NCI-H82 (cell line): ENCODE measurements around the gene RALGAPA2.
A peak's percentile ranks its signal among the peaks of the same experiment; 100 is the strongest.

Experiments used
- DNase-seq: peaks from one replicate; lab custom pipeline; 2025; lab: John Stamatoyannopoulos, UW

RALGAPA2 gene

DNA sequence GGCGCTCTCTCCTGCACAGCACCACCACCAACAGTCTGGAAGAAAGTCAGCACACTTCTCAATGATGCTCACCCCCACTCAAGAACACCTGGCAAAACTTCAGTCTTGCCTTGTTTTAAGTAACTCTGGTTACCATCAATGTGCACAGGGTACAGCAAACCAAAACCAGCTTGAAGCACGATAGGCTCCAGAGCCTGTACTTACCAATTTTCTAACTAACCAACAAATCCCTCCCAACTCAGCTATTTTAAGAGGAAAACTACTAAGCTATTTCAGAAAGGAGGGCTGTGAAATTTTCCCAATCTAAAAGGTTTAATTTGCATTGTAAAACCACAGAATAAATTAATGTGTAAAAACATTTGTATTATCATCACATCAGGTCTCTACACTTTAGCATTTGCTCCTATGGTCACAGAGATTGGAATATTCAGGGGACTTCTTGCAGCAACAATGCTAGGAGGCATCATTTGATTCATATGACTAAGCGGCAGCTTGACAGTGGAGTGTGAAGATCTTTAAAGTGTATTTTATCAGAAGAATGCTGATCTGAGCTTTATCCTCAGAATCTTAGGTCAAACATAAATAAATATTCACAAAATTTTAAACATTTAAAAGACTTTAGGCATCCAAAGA lies 82.8 kb downstream of the RALGAPA2 start:
- no peak for DNase-seq

DNA sequence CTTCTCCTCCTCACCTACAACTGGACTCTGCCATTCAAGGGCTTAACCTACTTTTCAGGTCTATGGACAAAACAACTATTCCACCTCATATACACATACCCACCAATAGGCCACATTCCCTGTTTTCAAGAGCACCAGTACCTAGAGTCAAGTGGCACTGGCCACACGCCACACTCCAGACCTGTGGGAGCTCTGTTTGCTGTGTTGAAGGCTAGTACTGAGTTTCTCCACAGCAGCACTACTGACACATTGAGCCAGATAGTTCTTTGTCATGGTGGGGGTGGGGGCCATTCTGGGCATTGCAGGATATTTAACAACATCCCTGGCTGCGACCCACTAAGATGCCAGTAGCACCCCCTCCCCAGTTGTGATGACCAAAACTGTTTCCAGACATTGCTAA lies 84.1 kb downstream of the RALGAPA2 start:
- no peak for DNase-seq

DNA sequence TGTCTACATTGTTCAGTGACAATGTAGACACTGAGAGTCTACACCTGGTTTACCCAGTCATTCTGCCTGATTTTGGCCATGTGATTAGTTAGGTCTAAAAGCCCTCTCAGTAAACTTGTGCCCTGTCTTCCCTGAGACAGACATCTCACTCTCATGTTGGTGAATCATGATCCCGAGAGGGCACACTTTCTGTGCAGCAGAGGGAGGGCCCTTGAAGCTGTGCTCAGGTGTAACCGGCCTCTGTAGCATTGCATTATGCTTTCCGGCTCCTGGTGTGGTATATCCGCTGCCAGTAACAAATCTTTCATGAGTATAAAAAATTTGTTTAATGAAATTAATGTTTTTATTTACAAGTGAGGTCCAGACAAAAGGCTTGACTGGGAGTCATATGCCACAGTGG lies 85.0 kb downstream of the RALGAPA2 start:
- DNase-seq: no peak

DNA sequence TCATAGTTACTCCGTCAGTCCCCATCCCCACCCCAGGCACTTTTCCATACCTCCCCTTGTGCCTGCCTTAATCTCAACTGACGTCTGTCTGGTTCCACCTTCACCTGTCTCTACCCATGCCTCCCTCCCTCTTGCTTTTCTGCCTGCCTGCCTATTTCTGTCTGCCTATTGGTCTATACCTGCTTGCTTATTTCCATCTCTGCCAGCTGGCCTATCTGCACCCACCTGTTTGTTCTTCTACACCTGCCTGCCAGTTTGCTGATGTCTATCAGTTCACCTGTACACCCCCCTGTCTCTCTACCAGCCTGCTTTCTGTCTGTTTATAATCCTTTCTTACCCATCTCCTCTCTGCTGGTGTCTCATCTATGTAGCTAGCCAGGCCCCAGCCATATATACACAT lies 87.5 kb downstream of the RALGAPA2 start:
- DNase-seq: no peak

DNA sequence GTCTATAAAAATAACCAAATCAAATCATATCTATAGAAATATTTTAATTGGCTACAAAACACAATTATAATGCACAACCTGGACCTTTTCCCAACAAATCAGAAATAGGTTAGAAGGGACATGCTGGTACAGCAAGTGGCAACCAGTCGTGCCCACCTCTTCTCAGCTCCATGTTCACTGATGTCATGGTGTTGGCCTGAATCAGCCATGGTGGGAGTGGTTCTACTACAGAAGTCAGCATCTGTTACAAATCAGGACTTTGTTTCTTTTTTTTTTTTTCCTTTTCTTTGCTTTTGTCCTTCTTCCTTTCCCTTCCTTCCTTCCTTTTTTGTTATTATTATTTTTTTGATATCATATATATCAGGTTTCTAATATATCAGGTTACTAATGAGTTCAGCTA lies 91.2 kb downstream of the RALGAPA2 start:
- no peak for DNase-seq

DNA sequence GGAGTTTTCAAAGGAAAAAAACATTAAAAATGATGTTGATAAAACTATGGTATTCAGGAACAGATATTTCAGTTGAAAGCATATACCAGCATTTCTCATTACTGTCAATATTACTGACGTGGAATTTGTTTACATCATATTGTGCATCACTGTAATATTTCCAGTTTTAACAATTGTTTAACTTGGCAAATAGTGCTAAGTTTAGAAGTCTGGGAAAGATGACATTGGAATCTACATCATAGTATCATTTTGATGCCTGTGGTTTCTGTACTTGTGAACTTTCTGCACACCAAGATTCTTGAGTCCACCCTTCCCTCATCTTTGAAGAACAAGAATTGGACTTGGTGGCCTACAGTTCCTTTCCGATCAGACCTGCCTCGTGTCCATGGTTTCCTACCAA lies 98.1 kb downstream of the RALGAPA2 start:
- no peak for DNase-seq

DNA sequence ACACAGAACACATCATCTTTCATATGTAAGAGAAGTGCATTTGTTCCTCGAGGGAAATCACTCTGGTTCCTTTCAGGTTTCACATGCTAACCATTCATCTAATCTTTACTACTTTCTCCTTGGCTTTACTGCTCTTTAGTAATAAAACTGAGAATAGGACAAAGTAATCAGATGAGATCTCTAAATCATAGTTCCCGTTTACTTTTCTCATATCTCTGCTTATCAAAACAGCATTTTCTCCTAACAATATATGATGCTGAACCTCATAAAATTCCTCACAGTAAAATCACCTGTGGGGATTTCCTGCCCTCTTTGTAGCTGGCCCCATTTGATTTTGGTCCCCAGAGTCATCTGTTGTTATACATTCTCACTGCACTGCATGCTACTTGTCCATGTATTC lies 100.2 kb downstream of the RALGAPA2 start:
- DNase-seq: no peak

DNA sequence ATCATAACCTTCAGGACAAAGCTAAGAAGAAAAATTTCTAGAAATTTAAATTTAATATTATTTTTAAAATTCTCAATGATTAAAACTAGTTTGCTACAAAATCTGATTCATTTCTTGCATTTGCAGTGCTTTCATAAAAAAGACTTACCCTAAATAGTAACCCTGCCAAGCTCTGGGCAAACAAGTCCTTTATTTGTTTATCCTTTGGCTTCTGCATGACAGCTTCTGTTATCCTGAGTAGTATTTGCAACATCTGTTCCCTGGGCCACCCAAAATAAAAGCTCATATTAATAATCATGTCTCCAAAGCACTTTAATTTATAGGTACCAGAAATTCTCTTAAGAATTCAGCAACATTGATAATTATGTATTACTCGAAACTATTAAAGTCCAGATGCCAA lies 101.3 kb downstream of the RALGAPA2 start:
- DNase-seq: no peak

DNA sequence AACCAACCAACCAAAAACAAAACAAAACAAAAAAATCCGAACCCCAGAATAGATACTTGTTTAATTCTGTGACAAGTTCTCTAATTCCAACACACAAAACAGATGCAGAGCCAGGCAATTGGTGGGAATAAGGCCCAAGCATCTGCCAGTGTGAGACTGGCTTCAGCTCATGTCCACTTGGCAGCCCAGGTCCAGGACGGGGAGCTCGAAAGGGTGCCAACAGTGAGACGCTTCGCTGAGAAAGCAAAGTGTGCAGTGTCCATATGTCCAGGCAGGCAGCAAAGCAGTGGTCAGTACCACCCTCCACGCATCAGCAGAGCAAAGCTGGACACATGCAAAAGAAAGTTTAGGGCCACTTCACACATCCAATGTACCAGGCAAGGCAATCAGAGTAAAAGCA lies 102.9 kb downstream of the RALGAPA2 start:
- no peak for DNase-seq

DNA sequence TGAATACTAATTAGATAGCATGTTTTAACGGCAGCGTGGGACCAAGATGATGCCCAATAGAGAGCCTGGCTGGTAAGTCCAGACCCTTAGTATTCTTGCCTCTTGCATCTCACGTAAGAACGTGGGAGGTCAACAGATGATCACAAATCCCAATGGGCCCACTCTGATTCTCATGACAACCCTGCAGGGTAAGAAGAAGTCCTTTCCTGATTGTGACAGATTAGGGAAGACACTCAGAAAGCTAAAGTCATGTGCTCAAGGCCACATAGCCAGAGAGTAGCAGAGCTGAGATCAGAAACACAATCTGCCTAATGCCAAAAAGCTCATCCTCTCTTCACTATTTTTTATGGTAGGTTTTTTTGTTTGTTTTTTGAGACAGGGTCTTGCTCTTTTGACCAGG lies 103.8 kb downstream of the RALGAPA2 start:
- no peak for DNase-seq

DNA sequence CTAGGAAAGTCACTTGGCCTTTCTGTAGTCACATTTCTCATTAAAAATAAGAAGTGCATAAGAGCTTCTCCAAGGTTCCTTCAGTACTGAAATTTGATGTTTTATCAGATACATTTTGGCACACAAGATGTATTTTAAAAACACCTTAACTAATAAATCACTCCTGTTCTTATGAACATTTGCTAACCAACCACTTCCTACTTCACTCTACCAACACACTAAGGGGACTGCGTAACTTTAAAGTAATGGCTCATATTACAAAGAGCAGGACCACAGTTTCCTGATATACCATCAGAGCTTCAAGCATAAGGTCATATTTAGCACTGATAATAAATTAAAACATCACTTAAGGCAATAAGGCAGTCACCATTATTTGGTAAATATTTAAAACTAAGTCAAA lies 104.4 kb downstream of the RALGAPA2 start:
- no peak for DNase-seq

DNA sequence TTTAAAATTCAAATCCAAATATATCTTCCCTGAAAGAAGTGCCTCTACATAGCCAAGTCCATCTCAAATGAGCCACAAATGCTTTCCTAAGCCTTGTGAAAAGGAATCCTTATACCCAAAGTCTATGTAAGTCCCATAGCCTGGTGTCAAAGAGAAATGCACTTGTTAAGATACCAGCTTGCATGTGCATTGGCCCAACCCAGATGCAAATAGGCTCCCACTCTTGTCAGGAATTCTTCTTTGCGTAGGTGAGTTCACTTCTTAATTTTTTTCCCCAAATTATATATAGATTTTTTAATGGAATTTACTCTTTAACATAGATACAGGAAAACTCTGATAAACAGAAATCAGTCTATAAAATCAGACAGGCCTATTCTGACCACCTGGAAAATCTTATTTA lies 105.6 kb downstream of the RALGAPA2 start:
- DNase-seq: no peak

DNA sequence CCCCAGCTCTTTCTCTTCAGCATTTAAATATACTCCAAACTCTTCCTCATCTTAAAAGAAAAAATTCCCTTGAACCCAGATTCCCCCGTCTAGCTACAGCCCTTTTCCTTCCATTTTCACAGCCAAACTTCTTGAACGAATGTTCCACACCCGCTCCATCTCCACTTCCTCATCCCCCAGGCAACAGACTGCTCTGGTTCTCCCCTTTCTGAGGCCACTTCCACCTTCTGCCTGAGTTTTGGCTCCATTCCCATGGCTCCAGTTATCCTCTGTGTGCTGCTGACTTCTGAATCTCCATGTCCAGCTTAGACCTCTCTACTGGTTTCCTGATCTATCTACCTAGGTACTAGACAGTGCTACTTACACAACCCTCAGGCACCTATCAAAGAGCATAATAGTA lies 106.4 kb downstream of the RALGAPA2 start:
- no peak for DNase-seq

DNA sequence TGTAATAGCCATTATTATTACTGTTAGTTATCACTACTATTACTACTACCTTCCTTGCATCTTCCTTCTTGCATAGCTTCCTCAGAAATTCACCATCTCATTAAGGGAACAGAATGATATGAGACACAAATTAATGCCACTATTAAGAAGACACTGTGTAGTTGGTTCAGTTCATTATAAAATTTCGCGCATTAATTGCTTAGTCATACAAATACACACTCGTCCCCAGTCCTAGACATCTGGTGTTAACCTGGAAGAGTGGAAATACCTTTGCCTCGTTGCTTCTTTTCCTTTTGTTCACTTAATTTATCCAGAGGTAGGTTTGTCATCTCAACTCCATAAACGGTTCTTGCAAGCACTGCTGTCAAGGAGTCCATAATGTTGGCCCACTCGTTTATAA lies 107.5 kb downstream of the RALGAPA2 start:
- no peak for DNase-seq

DNA sequence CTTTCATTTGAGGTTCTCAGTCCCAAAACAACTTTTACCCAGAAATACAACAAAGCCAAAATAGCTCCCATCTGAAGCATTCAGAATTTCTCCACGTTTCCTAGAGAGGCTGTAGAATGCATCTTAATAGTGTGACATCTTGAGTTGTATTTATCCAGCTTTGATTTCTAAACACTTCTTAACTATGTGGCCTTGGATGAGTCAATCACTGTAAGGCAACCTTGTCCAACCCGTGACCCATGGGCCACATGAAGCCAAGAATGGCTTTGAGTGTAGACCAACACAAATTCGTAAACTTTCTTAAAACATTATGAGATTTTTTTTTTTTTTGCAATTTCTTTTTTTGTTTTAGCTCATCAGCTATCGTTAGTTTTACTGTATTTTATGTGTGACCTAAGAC lies 108.1 kb downstream of the RALGAPA2 start:
- no peak for DNase-seq

DNA sequence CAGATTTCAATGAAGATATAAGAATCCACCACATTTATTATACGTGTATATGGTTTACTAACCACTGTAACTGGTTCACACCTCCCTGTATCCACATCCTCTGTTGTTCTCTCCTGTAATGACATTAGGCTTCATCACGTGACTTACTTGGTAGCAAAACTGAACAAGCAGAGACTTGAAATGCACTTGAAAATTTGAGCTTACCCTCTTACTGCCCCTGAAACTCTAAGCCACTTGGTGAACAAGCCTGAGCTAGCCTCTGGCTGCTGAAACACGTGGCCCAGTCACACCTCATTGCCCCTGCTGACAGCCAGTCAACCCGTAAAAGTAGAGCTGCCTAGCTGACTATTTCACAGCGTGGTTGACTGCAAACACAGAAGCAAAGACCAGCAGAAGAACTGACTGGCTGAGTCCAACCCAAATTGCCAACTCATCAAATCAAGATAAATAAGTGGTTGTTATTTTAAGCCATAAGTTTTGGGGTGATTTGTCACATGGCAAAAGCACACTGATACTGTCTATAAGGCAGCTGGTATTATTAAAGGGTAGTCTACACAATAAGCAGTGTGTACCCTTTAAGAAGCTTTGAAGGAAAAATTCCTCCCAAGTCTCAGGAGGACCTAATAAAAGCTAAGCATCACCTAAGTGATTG lies 109.0 kb downstream of the RALGAPA2 start:
- peak; percentile 48 for DNase-seq

DNA sequence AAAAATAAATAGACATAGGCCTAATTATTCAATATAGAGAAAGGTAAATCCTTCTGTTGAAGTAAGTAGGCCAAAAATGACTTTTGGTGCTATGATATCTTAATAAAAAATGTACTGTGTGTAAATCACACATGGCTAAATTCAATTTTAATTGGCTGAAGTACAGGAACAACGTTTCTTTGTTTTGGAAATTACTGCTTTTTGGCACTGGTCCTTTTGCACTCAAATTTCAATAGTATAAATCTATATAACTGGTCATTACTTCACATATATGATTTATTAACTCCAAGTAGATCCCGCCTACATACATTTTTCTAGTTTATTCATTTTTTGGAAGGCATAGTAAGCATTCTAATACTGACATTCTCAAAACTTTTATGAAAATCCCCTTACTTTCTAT lies 114.5 kb downstream of the RALGAPA2 start:
- DNase-seq: no peak

DNA sequence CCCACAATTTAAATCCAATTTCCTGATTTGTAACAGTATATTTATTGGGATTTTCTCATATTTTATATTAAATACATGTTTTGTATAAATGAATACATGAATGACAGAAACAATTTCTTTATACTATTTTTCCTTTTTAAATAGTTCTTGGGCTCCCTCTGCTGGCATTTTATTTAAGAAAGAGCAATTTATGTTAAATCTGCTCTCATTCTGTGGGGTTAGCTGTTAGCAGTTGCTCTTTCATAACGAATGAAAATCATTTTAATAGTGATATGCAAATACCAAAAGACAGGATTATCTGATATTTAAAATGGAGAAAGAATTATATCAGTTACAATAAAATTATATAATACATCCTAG lies 118.3 kb downstream of the RALGAPA2 start:
- DNase-seq: peak; percentile 64

DNA sequence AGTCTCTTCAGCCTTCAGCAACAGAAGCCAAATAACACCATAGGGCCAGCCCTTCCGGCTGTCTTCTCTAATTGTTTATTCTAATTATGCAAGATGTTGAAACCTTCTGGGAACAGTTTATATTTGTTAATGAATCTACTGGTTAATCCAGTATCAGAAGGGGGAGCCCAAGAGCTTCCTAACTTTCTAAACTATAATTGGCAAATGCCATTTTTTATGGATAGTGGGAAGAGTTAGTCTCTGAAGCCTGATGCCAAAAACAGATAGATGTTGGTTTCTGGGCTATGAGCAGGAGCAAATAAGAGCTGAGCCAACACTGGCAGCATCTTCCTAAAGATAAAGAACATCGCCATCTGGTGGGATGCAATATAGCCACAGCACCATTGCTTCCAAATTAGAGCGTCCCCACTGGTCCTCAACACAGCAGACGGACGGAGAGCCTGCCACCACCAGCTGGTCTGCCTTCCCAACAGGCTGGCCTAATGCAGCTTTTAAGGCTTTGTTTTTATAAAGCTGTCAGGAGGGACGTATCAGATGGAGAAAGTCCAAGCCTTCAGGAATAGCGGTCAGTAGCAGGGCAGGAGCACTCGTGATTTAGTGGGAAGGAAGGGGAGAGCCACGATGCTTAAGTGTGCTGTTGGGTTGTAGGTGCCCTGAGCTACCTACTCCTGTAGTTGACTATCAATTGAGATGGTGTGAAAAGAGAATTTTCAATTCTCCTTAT lies 118.8 kb downstream of the RALGAPA2 start:
- peak; percentile 97 for DNase-seq

DNA sequence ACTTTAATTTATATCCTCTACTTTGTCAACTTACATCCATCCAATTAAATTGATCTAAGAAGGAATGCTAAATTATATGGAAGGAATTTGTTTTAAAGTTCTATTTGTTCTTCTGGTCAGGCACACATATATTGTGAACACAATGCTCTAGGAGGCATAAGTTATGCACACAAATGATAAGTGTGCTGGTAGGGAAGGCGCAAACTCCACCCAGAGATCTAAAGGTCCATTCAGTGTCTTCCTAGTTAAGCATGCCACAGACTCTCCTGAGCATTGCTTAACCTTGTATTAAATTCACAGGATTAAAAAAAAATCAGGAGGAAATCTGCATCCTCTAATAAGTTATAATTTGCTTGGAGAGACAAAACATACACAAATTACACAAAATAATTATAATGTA lies 127.3 kb downstream of the RALGAPA2 start:
- DNase-seq: no peak

DNA sequence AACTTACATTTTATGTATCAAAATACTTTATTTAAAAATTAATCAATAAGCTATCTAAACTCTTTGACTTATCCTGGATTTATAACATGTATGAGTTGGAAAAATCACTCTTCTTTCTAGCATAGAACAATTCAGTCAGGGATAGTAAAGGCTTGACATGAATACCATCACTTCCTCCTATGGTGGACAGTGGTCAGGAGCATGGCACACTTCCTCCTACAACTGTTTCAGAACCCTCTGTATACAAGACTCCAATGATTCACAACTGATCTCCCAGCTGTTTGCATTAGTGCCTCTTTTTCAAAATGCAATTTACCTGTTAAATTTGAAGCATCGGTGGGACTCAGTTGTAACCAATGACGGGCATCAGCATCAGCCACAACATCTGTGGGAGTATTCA lies 129.7 kb downstream of the RALGAPA2 start:
- DNase-seq: no peak

DNA sequence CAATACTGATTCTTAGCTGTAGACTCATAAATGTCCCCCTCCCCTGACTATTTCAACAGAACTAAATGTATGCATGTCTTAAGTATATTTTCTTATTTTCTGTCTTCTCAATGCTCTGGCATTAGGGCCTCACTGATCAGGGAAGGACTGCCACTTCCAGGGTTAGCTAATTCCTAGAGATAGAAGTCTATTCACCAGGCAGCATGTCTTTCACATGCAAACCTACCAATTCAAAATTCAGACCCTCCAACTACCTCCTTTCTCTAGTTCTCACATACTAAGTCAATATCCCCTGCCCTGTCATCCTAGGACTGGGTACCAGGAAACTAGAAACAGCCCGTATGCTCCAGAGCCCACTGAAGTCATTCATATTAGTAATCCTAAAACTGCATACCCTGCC lies 132.3 kb downstream of the RALGAPA2 start:
- no peak for DNase-seq

DNA sequence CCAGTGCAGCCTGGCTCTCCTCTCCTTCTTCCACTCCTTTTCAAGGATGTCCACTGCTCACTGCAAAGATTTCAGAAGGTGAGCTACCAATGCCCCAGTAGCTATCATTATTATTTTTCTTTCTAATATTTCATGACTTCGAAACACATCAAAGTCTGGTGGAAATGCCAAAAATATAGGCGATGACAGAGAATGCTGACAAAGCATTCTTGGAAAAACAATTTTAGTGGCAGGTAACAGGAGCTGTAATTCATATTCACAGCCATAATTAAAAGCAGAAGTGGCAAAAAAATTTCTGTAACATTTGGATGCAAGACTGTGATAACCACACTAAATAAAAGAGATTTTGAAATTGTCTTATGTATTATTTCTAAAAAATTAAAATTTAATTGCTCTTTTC lies 133.6 kb downstream of the RALGAPA2 start:
- DNase-seq: no peak

DNA sequence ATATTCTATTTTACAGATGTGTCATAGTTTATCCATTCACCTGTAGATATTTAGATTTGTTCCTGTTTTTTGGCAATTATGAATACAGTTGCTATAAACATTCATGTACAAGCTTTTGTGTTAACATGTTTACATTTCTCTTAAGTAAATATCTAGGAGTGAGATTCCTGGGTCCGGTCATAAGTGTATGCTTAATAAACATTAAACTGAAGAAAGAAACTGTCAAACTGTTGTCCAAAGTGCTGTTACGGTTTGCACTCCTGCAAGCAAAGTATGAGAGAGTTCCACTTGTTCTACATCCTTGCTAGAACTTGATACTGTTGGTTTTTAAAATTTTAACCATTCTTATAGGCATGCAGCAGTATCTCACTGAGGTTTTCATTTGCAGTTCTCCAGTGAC lies 138.6 kb downstream of the RALGAPA2 start:
- no peak for DNase-seq
